SW480 (cell line): ENCODE measurements around the gene OSBPL10.

Experiments
- DNase-seq: peaks from one replicate; pipeline ENCODE4 v3.0.0-alpha.2; 2016; ENCODE audit warnings: low spot score

Gene OSBPL10

GRCh38 chr3:31770822-31771326 is 210.2 kb downstream of the OSBPL10 start:
- no peak for DNase-seq

DNA sequence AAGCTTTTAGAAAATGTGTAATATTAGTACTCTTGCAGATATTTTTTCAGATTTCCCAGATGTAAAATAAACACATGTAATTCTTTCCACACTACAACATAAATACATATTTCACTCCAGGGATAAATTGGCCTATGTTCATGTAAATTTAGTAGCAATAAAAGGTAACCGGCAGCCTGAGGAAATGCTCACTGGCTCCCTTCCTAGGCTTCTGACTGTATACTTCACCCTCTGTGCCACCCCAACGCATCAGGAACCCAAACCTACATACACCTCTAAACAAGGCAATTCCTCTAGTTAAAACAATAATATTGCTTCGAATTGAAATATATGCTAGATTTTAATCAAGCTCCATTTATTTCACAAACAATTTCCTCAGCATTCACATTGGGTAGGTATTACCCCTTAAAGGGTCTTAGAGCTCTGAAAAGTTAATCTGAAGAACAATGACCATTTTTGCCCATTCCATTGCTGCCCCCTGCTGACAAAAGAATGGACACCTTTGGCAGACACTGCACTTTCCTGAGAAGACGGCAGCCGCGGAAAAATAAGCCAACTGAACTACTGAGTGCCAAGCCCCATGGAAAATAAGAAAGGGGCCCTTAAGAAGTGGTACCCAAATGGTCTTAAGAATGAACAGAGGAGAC is 212.5 kb downstream of the OSBPL10 start:
- peak; percentile 27 for DNase-seq

DNA sequence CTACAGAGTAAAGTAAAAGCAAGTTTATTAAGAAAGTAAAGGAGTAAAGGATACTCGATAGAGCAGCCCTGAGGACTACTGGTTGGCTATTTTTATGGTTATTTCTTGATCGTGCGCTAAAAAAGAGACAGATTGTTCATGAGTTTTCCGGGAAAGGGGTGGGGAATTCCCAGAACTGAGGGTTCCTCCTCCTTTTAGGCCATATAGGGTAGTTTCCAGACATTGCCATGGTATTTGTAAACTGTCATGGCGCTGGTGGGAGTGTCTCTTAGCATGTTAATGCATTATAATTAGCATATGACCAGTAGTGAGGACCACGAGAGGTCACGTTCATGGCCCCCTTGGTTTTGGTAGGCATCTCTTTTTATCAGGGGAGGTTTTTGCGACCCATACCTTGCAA is 213.1 kb downstream of the OSBPL10 start:
- DNase-seq, result no peak

- no peak for DNase-seq
Measured at GRCh38 chr3:31766669-31767068, 214.4 kb downstream of the OSBPL10 start.

- DNase-seq, result no peak
Measured at GRCh38 chr3:31765871-31766270, 215.2 kb downstream of the OSBPL10 start.

GRCh38 chr3:31763731-31764130 is 217.3 kb downstream of the OSBPL10 start:
- DNase-seq, result no peak

GRCh38 chr3:31762888-31763351 is 218.1 kb downstream of the OSBPL10 start:
- no peak for DNase-seq

GRCh38 chr3:31762097-31762764 is 218.8 kb downstream of the OSBPL10 start:
- no peak for DNase-seq

GRCh38 chr3:31760654-31761053 is 220.4 kb downstream of the OSBPL10 start:
- no peak for DNase-seq

- no peak for DNase-seq
Measured at GRCh38 chr3:31758322-31758965, 222.6 kb downstream of the OSBPL10 start.

DNA sequence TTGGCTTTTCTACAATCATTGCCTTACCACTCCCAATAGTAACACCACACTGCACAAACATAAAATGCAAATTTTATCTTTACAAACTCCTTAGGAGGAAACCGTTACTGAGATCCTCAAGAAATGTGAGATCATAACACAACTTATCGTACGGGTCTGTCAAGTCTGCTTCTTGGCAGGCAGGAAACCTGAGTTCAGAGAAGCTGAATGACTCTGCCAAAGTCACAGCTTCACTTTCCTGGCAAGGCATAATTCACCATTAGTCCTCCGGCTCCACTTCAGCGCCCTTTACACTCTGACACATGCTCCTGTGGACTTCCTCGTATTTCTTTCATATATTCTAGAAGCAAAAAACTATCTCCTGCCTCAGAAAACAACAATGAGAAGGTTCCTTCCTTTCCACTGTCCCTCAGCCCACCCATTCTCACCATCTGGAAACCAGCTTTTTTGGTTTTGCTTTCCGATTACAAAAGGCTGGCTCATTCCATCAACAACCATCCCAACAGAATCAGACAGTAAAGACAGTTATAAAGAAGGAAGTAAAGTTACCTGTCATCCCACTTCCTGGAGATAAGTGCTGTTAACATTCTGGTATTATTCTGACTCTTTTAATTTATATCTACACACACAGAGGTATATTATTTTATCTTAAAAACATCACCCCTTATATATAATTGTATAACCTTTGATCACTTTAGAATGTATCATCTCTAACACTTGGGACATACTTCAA is 225.0 kb downstream of the OSBPL10 start:
- no peak for DNase-seq

GRCh38 chr3:31754575-31755278 is 226.3 kb downstream of the OSBPL10 start:
- DNase-seq, result no peak

GRCh38 chr3:31753050-31753425 is 228.0 kb downstream of the OSBPL10 start:
- DNase-seq, result no peak

- DNase-seq, result no peak
Measured at GRCh38 chr3:31752305-31753049, 228.6 kb downstream of the OSBPL10 start.

DNA sequence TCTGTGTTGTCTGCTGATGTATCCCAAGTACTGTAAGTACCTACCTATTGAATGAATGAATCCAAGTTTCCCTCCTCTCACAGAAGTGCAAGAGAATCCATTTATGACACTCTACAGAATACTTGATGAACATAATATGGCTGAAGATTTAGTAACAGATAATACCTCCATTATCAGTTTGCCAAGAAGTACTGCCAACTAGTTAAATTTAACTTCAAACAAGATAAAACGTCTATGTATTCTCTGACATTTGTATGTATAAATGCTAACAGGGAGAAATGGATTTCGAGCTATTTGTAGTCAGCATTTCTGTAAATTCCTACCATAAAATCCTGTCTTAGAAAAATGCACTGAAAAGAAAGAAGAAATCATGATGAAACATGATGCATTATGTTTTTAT is 230.7 kb downstream of the OSBPL10 start:
- DNase-seq, result no peak

DNA sequence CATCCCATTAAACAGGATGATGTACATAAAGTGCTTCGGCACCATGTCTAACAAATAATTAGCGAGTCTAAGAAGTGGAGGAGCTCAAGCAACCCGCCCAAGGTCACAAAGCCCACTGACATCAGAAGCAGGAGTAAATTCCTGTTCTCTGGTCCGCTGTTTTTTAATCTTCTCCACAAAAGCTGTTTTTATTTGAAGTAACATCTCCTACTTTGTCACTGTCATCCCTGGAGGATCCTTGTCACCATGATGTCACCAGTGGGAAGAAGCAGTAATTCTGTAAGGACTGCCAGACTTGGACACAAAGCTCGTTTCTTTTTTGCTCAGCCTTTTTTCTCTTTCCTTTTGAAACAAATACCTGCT is 232.1 kb downstream of the OSBPL10 start:
- DNase-seq, result no peak

DNA sequence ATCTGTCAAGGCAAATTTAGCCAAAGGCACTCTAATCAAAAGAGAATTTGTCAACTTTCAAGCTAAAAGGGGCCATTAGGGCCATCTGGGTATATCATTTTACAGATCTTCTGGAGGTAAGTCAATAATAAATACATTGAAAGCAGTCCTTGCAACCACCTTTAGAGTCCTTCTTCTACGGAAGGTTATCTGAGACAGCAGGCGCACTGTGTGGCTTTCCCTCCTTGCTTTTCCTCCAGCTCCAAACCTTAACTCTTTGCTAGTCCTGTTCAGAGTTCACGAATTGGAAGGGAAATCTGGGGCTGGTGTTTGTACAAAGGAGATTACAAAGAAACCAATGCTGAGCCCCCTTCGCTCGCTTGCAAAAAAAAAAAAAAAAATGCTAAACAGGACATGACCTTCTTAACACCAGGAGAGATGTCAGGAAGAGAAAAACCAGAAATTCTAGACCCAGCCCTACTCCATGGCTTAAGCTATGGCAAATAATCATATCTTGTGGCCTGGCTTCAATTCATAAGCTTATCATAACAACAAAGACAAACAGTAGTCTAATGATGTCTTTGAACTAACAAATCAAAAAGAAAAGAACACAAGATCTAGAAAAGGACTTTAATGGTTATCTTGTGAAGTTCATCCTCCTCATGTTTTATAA is 232.7 kb downstream of the OSBPL10 start:
- DNase-seq, result no peak

DNA sequence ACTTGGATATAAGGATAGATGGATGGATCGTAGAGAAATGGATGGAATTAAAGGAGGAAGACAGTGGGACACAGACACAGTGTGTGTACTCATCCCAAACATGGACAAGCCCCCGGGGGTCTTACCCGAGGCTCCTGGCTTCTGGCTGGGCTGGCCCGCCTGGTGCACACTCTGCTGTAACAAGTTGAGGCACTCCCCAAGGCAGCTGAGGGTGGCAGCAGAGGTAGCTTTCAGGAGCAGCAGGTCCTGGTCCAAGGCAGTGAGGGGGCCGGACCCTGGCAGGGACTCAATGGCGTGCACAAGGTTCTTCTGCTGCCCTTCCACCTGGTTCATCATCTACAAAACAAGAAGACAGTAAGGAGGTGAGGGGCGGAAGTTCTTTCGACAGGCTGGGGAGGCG is 233.3 kb downstream of the OSBPL10 start:
- no peak for DNase-seq

GRCh38 chr3:31744913-31745312 is 236.1 kb downstream of the OSBPL10 start:
- no peak for DNase-seq

DNA sequence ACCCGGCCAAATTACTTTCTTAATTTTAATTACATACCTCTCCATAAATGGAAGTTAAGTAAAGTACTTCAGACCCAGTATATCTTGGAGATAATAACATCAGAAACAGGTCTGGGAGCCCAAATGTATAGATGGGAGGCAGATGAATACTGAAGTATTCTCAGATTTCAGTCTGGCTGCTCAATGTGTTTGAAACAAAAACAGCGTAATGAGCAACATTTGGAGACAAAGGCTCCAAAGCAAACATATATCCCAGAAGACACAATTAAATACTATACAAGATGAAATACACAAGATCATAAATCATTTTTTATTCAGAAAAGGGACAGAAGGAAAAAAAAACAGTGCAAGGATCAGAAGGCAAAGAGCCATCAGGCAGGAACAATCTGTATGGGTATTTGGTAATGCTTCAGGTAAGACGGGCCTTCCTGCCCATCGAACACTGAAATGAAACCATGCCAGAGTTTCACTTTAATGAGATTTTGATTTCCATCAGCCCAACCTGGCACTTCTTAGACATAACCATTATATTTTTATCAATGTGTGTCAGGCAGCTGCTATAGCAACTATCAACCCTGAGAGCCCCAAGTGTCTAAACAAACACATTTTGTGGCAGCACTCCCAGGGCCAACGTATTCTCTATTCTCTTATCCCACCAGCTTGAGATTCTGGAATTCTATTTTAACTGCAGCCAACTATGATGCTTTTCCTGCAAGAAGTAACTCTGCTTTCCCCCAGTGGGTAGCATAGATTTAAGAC is 237.6 kb downstream of the OSBPL10 start:
- DNase-seq, result no peak
